Measurements from ENCODE around the gene IMMT. TPM values are rescaled to one million over a fixed set of nuclear protein-coding genes. Genes with fewer than 3 reads are reported as not detected.

The IMMT gene
- total and polyA plus RNA-seq, 2 experiments from 2014 or later, result 71.0 to 96.7 TPM

DNA sequence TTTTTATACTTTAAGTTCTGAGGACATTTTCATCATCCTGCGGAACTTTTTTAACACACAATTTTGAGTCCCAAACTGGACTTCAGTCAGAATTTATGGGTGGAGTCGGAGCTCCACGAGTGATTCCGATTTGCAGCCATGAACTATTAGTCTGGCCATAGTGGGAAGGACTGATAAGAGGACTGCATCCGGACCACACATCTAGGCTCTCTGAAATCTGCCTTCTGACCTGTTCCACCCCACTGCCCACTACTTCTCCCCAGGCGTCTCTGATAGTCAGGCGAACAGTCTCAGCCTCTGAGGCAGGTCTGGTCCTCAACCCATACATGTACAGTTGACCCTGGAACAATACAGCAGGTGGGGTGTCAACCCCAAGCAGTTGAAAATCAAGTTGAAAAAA, 9.2 kb upstream of the IMMT start (continued):
- TF ChIP-seq CREB1 (CRISPR knock-in tag; IDR thresholded peaks at IDR 0.05; ENCODE audit: low read depth), result no peak
- TF ChIP-seq, protein P1, sequence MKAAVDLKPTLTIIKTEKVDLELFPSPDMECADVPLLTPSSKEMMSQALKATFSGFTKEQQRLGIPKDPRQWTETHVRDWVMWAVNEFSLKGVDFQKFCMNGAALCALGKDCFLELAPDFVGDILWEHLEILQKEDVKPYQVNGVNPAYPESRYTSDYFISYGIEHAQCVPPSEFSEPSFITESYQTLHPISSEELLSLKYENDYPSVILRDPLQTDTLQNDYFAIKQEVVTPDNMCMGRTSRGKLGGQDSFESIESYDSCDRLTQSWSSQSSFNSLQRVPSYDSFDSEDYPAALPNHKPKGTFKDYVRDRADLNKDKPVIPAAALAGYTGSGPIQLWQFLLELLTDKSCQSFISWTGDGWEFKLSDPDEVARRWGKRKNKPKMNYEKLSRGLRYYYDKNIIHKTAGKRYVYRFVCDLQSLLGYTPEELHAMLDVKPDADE (IDR thresholded peaks at IDR 0.05), result no peak
- TF ChIP-seq ZNF331 (CRISPR knock-in tag; IDR thresholded peaks at IDR 0.05; ENCODE audit: low read depth), result no peak
- TF ChIP-seq, protein P2, sequence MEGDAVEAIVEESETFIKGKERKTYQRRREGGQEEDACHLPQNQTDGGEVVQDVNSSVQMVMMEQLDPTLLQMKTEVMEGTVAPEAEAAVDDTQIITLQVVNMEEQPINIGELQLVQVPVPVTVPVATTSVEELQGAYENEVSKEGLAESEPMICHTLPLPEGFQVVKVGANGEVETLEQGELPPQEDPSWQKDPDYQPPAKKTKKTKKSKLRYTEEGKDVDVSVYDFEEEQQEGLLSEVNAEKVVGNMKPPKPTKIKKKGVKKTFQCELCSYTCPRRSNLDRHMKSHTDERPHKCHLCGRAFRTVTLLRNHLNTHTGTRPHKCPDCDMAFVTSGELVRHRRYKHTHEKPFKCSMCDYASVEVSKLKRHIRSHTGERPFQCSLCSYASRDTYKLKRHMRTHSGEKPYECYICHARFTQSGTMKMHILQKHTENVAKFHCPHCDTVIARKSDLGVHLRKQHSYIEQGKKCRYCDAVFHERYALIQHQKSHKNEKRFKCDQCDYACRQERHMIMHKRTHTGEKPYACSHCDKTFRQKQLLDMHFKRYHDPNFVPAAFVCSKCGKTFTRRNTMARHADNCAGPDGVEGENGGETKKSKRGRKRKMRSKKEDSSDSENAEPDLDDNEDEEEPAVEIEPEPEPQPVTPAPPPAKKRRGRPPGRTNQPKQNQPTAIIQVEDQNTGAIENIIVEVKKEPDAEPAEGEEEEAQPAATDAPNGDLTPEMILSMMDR (conservative IDR thresholded peaks at IDR 0.05; ENCODE audit: low read depth in 2 of 2), result no peak
- no peak for TF ChIP-seq ZNF114 (CRISPR knock-in tag; IDR thresholded peaks at IDR 0.05)
- no peak for TF ChIP-seq EZH2 (IDR thresholded peaks at IDR 0.05; ENCODE audit: low read depth, unreplicated experiment)
- no peak for TF ChIP-seq STAT1 (IDR thresholded peaks at IDR 0.05; ENCODE audit: unreplicated experiment)

DNA sequence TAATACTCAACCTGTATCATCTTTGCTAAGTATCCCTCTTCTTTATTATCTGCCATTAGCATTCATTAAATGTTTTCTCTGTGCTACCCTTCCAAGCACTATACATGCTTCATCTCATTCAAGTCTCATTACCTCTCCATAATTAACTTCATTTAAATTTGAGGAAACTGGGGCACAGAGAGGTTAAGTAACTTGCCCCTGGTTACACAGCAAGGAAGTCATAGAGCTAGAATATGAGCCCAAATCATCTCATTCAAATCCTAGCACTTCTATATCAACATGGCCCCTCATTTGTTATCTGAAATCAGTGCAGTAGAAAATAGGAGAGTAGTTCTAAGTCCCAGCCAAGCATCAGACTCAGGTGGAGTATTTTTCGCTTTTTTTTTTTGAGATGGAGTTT, 8.4 kb upstream of the IMMT start:
- H3K79me2 ChIP-seq (replicated peaks; ENCODE audit: insufficient read depth), result peaks cover 58% of the 10 kb centered on the region
- TF ChIP-seq, protein P1 (IDR thresholded peaks at IDR 0.05), result no peak
- TF ChIP-seq CREB1 (CRISPR knock-in tag; IDR thresholded peaks at IDR 0.05; ENCODE audit: low read depth), result no peak
- no peak for TF ChIP-seq ZNF114 (CRISPR knock-in tag; IDR thresholded peaks at IDR 0.05)
- TF ChIP-seq, protein P3, sequence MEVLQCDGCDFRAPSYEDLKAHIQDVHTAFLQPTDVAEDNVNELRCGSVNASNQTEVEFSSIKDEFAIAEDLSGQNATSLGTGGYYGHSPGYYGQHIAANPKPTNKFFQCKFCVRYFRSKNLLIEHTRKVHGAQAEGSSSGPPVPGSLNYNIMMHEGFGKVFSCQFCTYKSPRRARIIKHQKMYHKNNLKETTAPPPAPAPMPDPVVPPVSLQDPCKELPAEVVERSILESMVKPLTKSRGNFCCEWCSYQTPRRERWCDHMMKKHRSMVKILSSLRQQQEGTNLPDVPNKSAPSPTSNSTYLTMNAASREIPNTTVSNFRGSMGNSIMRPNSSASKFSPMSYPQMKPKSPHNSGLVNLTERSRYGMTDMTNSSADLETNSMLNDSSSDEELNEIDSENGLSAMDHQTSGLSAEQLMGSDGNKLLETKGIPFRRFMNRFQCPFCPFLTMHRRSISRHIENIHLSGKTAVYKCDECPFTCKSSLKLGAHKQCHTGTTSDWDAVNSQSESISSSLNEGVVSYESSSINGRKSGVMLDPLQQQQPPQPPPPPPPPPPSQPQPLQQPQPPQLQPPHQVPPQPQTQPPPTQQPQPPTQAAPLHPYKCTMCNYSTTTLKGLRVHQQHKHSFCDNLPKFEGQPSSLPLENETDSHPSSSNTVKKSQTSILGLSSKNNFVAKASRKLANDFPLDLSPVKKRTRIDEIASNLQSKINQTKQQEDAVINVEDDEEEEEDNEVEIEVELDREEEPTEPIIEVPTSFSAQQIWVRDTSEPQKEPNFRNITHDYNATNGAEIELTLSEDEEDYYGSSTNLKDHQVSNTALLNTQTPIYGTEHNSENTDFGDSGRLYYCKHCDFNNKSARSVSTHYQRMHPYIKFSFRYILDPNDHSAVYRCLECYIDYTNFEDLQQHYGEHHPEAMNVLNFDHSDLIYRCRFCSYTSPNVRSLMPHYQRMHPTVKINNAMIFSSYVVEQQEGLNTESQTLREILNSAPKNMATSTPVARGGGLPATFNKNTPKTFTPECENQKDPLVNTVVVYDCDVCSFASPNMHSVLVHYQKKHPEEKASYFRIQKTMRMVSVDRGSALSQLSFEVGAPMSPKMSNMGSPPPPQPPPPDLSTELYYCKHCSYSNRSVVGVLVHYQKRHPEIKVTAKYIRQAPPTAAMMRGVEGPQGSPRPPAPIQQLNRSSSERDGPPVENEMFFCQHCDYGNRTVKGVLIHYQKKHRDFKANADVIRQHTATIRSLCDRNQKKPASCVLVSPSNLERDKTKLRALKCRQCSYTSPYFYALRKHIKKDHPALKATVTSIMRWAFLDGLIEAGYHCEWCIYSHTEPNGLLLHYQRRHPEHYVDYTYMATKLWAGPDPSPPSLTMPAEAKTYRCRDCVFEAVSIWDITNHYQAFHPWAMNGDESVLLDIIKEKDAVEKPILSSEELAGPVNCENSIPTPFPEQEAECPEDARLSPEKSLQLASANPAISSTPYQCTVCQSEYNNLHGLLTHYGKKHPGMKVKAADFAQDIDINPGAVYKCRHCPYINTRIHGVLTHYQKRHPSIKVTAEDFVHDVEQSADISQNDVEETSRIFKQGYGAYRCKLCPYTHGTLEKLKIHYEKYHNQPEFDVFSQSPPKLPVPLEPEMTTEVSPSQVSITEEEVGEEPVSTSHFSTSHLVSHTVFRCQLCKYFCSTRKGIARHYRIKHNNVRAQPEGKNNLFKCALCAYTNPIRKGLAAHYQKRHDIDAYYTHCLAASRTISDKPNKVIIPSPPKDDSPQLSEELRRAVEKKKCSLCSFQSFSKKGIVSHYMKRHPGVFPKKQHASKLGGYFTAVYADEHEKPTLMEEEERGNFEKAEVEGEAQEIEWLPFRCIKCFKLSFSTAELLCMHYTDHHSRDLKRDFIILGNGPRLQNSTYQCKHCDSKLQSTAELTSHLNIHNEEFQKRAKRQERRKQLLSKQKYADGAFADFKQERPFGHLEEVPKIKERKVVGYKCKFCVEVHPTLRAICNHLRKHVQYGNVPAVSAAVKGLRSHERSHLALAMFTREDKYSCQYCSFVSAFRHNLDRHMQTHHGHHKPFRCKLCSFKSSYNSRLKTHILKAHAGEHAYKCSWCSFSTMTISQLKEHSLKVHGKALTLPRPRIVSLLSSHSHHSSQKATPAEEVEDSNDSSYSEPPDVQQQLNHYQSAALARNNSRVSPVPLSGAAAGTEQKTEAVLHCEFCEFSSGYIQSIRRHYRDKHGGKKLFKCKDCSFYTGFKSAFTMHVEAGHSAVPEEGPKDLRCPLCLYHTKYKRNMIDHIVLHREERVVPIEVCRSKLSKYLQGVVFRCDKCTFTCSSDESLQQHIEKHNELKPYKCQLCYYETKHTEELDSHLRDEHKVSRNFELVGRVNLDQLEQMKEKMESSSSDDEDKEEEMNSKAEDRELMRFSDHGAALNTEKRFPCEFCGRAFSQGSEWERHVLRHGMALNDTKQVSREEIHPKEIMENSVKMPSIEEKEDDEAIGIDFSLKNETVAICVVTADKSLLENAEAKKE (CRISPR knock-in tag; IDR thresholded peaks at IDR 0.05), result no peak
- no peak for TF ChIP-seq ZNF331 (CRISPR knock-in tag; IDR thresholded peaks at IDR 0.05; ENCODE audit: low read depth)
- TF ChIP-seq POLR2AphosphoS5 (IDR thresholded peaks at IDR 0.05; ENCODE audit: low read depth), result no peak
- no peak for TF ChIP-seq STAT1 (IDR thresholded peaks at IDR 0.05; ENCODE audit: unreplicated experiment)
- no peak for TF ChIP-seq EZH2phosphoT487 (IDR thresholded peaks at IDR 0.05; ENCODE audit: unreplicated experiment)
- TF ChIP-seq NANOG (IDR thresholded peaks at IDR 0.05; ENCODE audit: borderline replicate concordance), result no peak
- TF ChIP-seq EZH2 (IDR thresholded peaks at IDR 0.05; ENCODE audit: low read depth, unreplicated experiment), result no peak
- TF ChIP-seq, protein P2 (conservative IDR thresholded peaks at IDR 0.05; ENCODE audit: low read depth in 2 of 2), result no peak

More for the DNA sequence above, 8.4 kb upstream of the IMMT start:
- Histone ChIP-seq H3K4me2 (no peak overlapping the region), H3K36me3 (ENCODE audit: insufficient read depth) (peaks cover 9% of the 10 kb centered on the region), H2AFZ (no peak overlapping the region), H4K20me1 (replicated peaks; ENCODE audit: insufficient read depth) (peaks cover 8% of the 10 kb centered on the region), H3K4me1 (ENCODE audit: insufficient read depth) (peaks cover 17% of the 10 kb centered on the region), H3K4me3 (no peak overlapping the region), H3K27me3 (ENCODE audit: insufficient read depth) (no peaks in the 10 kb centered on the region), H3K9me2 (ENCODE audit: insufficient read depth) (no peaks in the 10 kb centered on the region), H3F3A (replicated peaks; ENCODE audit: low read depth) (no peaks in the 10 kb centered on the region), H3K27ac (ENCODE audit: low read depth) (no peak overlapping the region)
- Mint-ChIP-seq H3K9me3 (peaks cover 3% of the 10 kb centered on the region; the same call in 1 of the 3 replicates), H3K4me1 (peaks cover 23% of the 10 kb centered on the region), H3K4me3 (no peak overlapping the region), H3K36me3 (ENCODE audit: low read depth) (peaks cover 23% of the 10 kb centered on the region), H3K27ac (no peak overlapping the region), H3K27me3 (ENCODE audit: insufficient read depth, low read depth, poor library complexity) (no peaks in the 10 kb centered on the region)
- no peak for ATAC-seq
- no peak for DNase-seq (ENCODE audit: low spot score)
